GM19463 (cell line): ENCODE data around the gene CTBP1.

Experiments used
- ATAC-seq: cut with Tn5 transposase; IDR thresholded peaks from one replicate; pipeline ENCODE4 v1.9.1; 2021; ENCODE audit warnings: mild to moderate bottlenecking, moderate library complexity; ENCODE audit not compliant: unreplicated experiment

Gene CTBP1

DNA sequence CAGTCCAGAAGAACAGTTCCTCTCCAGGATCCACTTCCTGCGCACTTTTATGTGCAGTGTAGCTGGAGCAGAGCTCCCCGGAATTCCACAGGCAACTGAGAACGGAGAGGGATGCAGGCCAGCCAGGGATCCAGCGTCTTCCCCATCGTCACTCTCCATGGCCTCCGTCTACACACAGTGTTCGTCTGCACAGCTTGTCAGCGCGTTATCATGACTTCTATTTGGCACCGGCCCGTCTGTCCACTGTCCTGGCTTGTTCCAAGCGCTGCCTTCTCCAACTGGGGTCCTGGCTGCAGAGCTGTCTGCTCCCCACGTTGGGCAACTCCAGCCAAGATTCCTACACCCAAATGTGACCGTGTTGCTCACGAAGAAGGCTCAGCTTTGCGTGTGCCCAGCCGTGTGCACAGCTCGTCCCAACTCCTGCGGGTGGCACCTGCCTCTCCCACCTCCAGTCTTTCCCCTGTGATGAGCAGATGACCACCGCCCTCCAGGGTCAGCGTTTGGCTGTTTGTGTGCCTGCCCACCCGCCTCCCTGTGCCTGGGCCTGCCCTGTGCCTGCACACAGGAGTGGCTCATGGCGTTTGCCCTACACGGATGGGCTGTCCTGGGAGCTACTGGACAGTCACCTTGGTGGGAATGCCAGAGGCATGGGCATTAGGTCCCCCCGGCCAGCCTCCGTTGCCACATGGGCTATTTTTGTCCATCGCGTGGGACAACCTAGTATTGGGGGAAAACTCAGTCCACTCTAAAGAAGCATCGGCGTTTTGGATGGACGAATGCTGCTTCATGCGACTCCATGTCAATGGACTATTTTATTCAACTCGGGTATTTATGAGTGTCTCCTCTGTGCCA lies 2.2 kb upstream of the CTBP1 start:
- no peak for ATAC-seq

DNA sequence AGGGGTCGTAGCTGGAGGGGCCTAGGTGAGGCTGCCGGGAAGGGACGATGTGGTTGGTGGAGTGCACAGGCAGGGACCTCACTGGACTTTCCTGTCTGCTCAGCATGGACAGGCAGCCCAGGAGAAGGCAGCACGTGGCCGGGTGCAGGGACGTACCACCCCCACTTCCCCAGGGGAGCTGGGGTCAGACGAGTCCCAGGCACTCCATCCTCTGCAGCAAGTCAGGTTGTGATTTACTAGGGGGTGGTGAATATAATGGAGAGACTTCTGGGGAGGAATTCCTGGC lies 1.5 kb upstream of the CTBP1 start:
- ATAC-seq, result no peak

DNA sequence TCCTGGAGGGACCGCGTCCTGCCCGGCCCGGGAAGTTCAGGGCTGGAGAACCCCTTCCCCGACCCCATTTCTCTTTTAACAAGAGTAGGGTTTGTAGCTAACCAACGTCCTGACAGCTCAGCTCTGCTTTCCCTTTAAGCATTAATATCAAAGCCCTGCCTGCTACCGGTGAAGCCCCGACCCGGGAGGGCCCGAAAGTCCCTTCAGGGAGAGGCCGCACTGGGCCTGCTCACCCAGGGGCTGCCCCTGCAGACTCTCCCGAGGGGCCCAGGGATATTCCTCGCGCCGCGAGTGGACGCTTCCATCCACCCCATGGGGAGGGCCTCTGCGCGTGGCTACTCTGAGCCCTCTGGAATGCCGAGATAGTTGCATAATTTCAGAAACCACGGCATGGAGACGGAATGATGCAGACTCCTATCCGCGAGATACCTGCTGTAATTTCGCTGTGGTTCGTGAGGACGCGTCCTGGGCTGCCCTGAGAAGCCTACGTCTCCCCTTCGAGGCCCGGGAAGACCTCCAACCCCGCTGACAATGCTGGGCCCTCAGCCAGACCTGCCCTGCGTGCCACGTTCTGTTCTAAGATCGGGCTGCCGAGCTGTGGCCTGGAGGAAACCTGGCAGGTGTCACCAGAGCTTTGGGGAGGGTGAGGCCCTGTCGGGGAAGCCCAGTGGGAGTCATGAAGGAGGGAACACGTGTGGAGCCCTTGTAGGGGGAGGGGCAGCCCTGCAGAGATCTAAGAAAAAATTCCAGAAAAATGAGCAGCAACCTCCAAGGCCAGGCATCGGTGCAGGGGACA lies 999 bp upstream of the CTBP1 start:
- peak; percentile 9 for ATAC-seq

DNA sequence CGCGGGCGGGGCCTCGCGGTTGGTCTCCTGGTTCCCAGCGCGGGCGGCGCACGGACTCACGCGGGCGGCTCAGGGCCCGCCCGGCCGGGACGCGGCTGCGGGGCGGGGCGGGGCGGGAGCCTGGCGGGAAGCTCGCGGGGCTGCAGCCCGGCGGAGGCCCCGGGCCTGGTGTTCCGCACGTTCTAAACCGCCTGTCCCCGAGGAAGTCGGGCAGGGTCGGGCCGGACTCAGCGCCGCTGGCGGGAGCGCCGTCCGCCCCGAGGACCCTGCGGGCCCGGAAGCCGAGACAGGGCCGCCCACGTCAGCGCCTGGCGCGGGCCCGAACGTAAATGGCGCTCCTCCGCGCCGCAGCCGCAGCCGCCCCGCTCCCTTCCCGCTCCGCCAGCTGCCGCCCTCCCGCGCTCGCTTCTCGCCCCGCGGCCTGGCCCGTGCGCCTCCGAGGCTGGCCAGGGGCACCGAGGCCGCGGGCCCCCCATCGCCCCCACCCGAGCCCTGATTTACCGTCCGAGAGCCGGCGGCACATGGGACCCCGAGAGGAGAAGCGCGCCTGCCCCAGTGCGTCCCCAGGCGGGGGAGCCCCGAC lies 309 bp upstream of the CTBP1 start:
- peak; percentile 50 for ATAC-seq

DNA sequence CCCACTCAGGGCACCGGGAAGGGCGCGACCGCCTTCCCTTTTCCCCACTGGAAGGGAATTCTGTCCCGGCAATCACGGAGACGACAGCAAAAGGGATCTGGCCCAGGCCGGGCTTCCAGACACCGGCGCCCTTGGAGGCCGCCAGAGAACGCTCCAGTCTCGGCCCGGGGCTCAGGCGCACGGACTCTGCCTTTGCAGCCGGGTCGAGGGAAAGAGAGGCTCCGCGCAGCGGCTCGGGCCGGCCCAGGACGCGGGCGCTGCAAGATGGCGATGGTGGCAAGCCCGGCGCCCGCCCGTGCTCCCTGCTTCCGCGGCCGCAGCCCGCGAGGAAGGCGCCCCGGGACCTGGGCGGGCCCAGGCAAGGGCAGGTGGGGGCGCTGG lies 1.1 kb downstream of the CTBP1 start:
- peak; percentile 19 for ATAC-seq

DNA sequence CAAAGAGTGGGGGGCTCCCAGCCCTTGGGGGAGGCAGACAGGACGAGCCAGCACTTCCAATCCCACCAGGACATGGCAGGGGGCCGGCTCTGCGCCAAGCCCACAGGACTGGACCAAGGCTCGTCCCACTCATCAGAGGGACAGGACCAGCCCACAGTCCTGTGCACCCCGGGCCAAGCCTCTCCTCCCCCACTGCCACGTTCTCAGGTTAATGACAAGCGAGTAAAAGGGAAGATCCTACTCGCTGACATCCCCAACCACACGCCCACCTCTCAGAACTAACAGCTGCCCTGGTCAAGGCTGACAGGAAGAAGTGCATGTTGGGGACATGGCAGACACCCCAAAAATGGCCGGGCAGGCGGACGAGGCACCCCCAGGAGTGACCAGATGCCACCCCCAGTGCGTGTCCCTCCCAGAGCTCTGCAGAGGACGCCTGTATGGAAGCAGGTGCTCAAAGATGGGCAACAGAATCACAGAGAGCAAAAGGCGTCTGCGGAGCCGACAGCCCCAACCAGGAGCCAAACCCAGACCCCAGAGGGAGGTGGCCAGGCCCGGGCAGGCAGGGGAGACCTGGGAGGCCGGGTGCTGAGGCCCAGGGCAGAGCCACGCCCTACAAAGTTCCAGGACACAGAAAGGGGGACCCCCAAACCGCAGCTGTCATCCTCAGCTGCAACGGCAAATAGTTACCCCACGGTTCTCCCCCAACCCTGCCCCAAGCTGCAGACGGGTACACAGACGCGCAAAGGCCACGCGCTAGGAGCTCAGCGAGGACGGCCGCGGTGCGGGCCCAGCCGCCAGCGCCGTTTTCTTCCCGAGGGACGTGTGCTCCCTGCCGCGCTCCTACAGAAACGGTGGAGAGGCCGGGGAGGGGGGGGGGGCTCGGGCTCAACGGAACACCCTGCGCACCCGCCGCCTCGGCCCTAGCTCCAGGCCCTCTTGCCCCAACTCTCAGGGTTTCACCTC lies 1.7 kb downstream of the CTBP1 start:
- ATAC-seq, result no peak

DNA sequence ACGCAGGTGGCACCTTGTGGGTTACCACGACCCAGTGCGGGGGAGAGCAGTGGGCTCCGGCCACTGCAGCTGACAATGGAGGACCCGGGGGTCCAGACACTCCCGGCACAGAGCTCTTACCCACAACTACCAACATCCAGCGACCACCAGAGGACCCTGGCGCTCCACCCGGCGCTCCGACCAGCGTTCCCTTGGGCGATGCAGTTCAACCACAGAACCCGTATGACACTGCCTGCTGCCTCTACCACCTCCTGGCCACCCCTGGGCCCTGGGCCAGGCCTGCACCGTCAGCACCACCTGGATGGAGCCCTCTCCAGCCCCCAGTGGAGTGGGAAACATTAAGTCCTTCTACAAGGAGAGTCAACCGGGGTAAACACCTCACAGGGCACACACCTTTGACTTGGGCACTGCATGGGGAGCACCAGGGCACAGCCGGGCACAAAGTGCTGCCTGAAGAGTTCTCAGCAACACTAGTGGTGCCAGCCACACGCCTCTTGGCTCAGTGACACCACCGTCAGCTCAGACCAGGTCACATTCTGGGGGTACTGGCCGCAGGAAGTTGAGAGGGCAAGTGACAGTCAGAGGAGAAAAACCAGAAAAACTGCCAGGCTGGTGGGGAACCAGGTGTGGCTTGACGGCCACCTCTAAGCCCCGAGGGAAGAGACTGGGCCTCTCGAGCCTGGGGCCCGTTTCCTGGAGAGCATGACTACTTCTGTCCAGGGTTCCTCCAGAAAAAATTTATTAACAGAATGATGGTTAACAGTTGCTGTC lies 2.6 kb downstream of the CTBP1 start:
- ATAC-seq, result no peak

DNA sequence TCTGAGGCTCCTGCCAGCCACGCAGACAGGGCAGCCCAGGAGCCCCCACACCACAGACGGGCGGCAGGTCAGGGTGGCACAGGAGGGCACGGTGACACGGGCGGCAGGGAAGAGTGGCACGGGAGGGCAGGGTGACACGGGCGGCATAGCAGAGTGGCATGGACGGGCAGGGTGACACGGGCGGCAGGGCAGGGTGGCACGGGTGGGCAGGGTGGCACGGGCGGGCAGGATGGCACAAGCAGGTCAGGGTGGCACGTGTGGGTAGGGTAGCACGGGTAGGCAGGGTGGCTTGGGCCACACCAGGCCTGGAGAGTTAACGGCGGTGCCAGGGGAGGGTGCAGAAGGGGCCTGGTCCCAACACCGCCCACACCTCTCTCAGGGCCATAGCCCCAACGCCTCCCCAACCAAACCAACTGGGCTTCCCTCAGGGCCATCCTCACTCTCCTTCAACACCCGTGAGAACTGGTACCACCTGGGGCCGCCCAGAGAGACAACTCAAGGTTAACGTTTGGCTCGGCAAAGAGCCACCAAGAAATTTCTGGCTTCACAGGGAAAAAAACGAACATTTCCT lies 3.4 kb downstream of the CTBP1 start:
- no peak for ATAC-seq

DNA sequence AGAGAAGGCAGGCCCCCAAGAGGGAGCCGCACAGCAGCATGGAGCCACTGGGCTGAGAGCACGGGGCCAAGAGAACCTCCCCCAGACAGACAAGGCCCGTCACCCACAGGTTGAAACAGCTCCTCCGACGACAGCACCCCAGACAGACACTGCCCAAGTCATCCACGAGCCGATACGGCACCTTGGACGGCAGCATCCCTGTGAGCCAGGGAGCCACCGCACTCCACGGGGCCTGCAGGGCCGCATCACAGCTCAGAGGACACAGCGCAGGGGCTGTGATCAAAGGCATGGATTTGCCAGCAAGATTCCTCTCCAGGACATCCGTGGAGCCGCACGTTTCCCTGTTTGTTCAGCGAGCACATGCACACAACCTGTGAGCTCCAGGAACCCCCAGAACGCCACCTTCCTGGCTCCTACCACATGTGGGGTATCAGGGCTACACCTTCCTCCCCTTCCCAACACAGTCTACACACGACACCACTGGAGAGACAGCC lies 3.9 kb downstream of the CTBP1 start:
- no peak for ATAC-seq

DNA sequence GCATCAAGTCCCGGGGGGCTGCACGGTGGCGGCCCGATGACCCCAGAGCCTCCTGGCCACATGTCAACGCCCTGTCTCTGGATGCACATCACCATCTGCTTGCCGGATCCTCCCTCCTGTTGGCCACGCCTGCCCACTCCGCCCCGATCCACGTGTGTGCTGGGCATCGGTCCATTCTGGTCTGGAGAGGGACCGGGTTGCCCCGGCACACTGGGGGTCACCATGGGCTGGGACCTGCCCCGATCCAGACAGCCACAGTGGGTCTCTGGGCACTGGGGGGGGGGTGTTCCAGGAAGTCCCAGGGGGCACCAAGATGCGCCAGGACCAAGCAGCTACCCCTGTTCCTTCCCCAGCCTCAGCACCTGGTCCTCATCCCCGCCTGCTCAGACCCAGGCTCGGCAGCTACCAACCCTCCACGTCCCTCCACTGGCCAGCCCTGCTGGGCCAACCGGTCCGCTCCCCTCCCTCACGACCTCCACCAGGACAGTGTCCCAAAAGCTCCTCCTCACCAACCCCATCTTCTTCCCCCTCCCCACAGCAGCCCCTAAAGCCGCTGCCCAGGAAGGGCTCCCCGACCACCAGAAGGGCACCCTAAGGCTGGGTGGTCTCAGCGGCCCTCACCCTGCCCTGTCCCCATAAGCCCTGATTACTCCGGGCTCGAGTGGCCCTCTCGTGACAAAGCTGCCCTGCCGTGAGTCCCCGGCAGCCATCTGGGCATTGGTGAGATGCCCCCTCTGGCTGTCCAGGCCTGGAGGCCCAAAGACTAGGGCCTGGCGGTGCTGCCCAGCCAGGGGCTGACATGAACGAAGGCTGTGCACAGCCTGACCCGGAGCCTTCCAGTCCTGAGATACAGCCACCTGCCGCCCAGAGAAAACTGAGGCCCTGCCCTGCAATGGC lies 4.6 kb downstream of the CTBP1 start:
- ATAC-seq, result no peak

DNA sequence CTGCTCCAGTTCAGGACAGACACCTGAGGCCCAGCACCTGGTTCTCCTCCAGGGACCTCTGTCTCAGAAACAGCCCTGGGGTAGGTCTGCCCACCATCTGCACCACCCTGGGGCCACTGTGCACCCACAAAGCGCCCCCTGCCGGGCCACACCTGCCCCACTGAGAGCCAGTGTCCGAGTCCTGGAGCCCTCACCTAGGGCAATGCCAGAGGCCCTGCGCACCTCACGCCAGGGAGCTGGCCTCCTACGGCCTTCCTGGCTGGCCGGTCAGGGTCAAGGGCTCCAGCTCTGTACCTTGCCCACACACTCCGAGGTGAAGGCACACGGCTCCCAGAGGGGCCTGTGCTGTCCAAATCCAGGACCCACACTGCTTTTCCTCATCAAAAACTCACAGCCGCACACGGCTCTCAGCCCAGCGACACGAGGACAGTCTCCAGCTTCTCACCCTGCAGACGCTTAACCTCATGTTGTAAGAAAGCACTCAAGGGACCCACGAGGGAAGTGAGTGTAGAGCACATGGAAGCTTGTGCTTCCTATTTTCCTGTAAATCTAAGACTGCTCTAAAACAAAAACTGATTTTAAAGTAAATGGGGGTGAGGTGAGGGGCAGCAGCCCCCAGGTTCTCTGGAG lies 5.4 kb downstream of the CTBP1 start:
- ATAC-seq, result no peak

DNA sequence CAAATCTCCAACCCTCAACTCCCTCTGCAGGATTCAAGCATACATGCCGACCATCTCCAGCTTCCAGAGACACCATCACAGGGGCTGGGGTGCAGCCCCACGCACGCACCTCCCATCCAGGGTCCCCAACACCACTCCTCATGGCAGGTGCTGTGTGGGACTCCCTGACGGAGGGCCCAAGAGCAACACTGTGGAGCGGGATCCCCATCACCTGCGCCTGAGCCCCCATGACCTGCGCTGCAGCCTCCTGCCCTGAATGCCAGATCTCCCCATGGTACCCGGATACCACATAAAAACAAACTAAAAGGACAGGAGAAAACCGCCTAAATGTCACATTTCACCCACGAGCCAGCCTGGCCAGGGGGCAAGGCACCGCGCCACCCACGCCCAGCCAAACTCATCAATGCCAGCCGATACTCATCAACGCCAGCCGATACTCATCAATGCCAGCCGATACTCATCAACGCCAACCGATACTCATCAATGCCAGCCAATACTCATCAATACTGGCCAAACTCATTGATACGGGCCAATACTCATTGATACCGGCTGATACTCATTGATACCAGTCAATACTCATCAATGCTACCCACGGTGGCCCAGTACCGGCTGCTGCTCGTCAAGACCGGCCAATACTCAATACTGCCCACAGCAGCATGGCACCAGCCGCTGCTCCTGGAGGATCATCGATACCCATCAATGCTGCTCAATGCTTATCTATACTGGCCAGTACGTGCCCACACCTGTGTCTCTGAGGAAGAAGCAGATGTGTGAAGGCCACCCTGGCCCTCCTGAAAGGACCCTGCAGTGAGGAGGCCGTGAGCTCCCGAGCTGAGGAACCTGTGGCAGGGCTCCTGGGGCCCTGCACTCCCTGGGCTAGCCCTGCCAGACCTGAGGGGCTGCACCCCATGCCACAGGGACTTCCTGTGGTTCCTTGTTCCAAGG lies 6.2 kb downstream of the CTBP1 start:
- no peak for ATAC-seq

DNA sequence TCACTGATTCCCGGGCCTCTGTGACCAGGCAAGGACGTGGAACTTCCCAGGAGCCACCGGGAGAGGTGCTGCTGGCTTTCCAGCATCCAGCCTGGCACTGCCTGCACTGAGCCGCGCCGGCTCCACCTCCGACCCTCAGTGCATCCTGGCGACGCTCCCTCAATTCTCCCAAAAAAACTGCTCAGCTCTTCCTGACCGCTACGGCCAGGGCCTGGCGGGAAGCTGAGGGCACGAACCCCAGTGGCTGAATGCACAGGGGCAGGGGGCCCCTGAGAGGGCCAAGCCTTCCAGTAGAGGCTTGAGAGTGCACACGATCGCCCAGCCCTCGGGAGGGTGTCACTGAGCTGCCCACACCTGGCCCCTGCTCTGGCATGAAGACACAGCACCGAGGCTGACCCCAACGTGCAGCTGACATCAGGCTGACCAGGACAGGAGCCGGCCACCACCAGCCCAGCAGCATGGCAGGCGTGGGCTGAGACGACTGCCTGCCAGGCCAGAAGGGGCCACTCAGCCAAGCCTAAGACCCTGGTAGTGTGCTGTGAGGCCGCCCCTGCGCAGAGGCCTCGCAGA lies 6.9 kb downstream of the CTBP1 start:
- no peak for ATAC-seq

DNA sequence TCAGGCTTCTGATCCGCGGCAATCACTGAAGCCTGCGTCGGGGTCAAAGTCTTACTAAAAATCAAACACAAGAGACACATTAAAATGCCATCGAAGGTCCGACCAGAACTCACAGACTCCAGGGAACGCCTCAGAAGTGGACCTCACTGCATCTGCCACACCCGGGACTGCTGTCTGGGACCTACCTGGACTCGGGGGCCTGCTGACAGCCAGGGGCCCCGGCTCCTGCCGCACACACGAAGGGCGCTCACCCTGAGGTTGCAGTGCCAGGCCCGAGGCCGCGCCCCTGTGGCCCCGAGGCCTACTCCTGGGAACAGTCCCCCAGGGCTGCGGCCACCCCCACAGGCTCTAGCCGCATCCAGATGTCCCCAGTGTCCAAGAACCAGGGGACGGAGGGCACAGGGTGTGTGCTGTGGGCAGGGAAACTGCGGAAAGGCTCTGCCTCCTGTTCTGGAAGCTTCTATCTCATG lies 7.4 kb downstream of the CTBP1 start:
- ATAC-seq, result no peak

DNA sequence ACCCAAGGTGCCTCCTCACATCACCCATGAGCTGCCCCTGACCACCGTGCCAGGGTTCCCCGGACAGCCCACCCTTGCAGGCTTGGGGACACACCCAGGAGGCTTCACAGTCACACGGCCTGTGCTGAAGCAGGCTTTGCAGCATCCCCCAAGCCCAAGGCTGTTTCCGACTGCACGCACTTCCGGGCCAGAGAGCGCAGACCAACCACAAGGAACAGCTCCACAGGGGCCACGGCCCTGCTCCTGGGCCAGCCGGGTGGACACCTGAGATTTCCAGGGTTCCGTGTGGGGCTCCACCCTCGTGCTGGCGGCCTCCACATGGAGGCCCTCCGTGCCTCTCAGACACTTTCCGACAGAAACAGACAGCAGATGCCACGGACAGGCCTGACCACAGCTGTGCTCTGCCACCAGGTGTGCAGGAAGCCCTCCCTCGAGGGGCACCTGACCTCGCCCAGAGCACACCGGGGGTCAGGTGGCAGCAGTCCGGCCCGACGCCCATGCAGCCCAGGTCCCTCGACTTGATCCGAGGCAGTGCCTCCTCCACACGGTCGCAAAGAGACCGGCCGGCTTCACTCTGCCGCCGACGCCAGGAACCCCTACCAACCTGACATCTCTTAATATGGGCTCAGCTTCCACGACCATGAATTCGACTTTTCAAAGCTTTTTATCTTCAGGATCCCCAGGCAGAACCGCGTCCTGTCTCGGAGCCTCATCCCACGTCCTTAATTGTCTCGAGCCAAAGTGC lies 8.0 kb downstream of the CTBP1 start:
- no peak for ATAC-seq

DNA sequence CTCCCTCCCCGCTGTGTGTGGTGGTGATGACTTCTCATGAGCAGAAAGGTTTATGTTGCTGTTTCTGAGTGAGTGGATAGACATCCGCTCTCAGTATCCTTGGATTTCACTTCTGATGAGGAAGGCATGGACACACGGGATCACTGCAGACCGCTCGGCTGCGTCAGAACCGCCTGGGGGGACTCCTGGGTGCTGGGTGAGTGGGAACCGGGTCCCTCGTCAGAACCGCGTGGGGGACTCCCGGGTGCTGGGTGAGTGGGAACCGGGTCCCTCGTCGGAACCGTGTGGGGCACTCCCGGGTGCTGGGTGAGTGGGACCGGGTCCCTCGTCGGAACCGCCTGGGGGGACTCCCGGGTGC lies 9.0 kb downstream of the CTBP1 start:
- no peak for ATAC-seq
